NCI-H2227 (cell line): ENCODE measurements around the gene TBC1D5.
A peak's percentile ranks its signal among the peaks of the same experiment; 100 is the strongest.
"Not testable (repeated sequence)": the region's sequence is repeated elsewhere in the genome, so short reads cannot be mapped to it uniquely, and the experiment has no call there.

ENCODE experiments used
- DNase-seq: peaks from one replicate; lab custom pipeline; 2025; ENCODE audit not compliant: unreplicated experiment; lab: John Stamatoyannopoulos, UW

Gene TBC1D5

DNA sequence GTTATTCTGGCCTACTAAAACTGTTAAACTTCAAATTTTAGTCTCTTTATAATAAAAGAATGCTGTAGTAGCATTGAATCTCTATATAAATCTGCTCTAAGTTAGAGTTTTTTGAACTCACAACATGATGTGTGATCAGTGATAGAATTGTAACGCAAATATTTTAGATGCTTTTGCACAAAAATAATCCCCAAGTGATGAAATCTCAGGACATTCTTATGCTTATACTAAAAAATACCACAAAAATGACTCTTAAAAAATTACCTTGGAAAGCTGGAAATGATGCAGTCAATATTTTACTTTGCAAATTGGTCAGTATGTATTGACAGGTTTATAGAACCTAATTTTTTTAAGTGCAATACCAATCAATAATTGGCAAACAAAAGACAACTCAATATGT lies 375.3 kb downstream of the TBC1D5 start:
- DNase-seq = no peak

GRCh38 chr3:17360991-17361390 lies 381.4 kb downstream of the TBC1D5 start:
- DNase-seq = no peak

DNA sequence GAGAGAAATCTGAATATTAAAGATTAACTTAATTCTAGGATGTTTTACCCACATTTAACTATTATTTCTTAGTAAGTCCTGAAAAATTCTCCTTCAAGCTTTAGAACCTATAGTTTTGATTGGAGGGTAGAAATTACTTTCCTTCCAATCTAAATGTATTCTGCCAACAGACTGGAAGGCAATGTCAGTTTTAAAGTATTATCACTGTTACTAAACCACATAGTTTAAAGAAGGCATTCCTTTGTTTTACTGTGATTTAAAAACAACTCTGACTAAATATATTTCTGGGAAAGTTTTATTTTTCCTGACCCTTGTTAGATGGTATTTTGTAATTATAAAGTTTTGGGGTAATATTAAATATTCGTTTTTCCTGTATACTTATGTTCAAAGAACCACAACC lies 382.5 kb downstream of the TBC1D5 start:
- no peak for DNase-seq

DNA sequence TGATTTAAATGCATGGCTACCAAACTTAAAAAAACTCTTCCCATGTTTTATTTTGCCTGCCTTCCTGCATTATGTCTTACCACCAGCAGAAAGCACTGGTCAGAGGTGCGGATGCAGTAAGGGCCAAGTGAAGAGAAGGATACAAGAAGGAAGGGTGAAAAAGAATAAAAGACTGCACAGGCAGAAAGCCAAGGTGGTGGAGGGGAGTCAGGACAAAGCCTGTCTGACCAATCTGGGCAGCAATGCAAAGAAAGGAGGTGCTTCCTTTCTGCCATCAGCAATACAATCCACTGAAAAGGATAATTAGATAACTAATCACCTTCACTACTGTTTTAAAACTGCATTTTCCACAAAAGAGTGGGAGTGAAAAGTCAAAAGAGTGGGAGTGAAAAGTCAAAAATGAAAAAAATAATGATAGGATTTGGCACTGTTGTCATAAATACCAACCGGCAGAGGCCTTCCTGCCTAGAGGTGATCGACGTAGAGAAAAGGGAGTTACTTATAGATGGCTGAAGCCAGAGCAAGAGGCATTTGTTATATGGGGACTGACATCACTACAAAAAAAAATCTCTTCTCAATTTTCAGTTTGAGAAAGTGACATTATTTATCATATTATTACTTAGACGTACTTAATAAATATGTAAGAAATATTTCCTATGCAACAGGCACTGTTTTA lies 385.3 kb downstream of the TBC1D5 start:
- DNase-seq = peak; percentile 25

- DNase-seq = no peak
Observed at GRCh38 chr3:17356585-17356984, 385.8 kb downstream of the TBC1D5 start.

DNA sequence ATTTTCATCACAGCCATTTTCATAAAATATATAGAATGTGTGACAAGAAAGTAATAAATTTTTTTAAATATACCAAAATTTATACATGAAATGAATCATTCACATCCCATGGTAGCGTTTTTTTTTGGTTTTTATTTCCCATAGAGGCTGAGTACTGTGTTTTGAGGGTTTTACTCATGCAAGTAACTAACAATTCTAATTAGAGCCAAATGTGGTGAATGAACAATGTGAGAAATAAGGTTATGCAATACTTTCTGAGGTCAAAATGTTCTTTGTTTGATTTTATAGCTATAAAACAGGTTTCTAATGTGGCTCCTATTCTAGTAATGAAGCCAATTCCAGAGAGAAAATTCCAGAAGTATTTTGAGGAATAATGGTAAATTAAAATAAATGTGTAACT lies 386.8 kb downstream of the TBC1D5 start:
- no peak for DNase-seq

DNA sequence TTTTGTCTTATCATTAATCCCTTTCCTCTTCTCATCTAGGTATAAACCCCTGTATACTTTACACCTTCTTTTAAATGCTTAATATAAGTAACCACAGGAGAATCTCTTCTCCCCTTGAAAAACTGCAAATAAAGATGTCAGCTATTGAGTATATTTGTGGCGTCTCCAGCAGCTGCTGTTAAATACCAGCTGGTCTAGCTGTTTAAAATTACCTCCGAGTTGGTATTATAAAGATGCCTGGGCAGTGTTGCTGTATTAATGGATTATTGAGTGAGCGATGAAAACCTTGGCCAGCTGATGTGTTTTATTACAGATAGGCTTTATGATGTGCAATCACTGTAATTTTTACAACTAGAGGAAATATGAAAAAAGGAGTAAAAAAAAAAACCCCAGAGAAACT lies 388.1 kb downstream of the TBC1D5 start:
- no peak for DNase-seq

DNA sequence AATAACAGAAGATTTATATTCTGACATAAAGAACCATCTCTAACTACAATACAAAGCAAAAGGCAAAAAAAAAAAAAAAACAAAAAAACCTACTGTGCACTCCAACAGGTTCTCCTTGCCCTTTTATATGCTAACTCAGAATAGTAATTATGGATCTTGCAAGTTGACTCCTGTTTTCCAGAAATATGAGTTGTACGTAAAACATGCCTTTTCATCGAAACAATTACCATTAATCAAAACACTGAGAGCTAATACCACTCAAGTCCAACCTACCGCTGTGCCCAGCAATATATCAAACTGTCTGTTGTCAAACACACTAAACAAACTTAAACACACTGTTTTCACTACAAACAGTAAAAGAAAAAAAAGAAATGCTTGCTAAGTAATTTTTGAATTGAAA lies 389.8 kb downstream of the TBC1D5 start:
- DNase-seq = peak; percentile 39

DNA sequence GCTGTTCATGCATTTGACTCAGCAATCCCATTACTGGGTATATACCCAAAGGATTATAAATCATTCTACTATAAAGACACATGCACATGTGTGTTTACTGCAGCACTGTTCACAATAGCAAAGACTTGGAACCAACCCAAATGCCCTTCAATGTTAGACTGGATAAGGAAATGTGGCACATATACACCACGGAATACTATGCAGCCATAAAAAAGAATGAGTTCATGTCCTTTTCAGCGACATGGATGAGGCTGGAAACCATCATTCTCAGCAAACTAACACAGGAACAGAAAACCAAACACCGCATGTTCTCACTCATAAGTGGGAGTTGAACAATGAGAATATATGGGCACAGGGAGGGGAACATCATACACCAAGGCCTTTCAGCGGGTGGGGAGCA lies 391.2 kb downstream of the TBC1D5 start:
- not testable (repeated sequence) for DNase-seq

DNA sequence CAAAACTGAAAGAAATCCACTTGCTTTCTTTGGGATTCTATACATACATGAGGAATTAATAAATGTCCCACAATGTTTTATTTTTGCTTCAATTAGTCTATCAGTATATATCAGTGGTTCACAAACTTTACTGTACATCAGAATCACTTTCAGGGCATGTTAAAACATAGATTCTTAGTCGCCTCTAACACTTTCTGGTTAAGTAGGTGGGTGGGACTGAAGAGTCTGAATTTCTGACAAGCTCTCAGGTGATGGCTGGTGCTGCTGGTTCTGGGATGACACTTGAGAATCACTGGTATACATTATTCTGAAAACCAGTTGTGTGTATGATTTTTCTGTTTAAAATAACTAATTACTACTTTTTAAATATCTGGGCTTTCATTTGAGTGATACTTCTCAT lies 393.3 kb downstream of the TBC1D5 start:
- no peak for DNase-seq

DNA sequence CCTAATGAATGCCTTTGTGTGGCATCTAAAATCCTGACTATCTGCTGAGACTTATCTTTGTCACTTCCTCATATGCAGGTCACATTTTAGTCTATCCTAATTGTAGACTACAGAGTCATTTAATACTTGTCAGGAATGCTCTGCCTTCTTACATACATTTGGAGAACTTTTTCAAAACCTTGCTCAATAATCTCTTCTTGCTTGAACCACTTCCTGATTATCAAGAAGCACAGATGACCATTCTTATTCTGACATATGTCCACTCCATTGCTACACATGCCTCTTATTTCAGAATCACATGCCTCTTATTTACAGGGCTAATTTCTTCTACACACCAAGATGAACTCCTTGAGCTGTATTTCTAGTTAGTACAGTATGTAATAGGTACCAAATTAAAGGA lies 400.3 kb downstream of the TBC1D5 start:
- DNase-seq = no peak

DNA sequence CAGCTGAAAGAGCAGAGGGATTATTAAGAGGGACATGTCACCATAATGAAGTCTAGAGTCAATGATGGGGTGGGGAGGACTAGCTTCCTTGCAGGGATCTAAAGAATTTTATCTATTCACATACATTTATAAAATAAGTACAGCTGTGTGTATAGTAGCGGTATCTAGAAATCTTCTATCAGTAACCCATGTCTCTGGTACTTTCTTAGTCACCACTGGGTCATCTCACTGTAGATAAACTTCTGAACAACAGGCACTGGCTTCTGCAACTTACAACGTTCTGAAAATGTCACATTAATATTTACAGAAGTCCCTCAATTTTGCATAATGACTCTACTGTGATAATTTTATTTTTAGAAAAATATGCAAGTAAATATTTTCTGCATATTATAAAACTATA lies 401.7 kb downstream of the TBC1D5 start:
- DNase-seq = no peak

DNA sequence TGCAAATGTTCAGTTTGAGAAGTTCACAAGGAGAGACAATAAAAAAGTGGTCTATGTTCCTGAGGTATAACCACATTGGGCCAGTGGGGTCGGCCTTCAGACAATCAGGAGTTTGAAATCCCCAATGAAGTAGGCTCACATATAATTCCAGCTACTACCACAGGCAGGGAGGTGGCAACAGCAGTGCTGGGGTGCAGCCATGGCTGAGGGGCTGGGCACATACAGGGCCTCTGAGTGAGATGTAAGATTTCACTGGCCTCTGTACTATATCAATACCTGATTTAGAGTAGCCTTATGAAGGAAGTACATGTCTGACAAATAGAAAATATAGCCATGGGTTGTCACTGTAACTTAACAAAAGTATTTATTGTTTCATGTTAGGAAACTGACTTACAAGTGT lies 402.2 kb downstream of the TBC1D5 start:
- DNase-seq = no peak

GRCh38 chr3:17339132-17339575 lies 403.3 kb downstream of the TBC1D5 start:
- no peak for DNase-seq

- peak; percentile 18 for DNase-seq
Observed at GRCh38 chr3:17336291-17336690, 406.1 kb downstream of the TBC1D5 start.

DNA sequence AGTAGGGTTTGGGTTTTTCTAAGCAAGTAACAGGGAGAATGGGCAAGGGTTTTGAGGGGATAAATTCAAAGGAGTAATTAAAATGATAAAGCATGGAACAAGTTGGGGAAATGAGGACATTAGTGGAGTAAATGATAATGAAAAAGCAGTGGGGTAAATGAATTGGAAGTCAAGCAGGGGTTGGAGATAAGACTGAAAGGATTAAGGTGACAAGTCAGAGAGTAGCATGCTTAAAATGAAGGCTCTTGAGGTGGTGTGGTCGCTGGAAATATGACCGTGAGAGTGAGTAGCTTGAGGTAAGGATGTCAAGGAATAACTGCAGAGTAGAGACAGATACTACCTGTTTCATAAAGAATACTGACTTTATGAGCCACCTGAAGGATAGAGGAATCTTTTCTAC lies 408.5 kb downstream of the TBC1D5 start:
- DNase-seq = no peak

DNA sequence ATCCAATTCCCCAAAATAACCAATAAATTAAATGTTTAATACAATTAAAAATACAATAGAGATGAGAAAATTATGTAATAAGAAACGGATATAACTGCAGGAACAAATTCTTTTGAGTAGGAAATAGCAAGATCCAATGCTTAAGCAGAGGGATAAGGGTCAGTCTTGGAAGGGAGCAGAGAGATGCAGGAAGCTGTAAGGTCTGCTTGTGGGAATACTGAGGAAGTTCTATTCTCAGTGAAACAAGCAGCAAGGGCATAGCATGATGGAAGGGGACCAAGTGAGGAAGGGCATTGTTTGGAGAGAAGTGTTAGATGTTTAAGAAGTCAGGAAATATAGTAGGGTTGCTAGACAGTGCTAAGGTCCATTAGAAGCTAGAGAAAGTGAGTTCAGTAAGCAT lies 409.0 kb downstream of the TBC1D5 start:
- no peak for DNase-seq

DNA sequence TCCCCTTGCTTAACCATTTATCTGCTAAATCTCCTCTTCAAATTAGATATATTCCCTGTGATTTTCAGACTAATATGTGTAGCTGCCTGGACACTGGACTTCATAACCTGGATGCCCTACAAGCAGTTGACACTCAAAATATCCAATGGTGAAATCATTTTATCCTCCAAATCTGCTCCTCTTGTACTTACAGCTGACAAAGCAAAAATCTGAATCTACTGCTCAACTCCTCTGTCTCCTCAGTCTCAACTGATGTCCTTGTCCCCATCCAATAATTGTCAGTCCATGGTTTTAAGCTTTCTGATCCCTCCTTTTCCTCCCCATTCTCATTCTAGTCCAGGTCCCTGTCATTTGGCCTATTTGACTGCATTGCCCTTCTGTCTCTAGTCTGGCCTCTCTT lies 411.8 kb downstream of the TBC1D5 start:
- DNase-seq = no peak

DNA sequence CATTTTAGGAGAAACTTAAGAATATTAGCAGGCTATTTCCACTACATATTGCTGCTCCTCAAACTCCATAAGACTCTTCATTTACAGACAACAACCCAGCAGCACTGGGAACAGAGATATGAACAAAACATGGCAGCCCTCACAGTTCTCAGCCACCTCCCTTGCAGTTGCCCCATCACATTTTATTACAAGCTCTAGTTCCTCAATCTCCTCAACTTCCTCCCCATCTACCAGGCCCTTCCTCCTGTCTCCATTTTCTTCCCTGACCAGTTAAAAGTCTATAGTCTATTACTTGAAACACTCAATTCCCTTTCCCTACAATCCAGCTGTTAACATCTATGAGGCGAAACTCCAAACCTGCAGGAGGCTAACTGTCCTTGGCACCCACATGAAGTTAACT lies 412.5 kb downstream of the TBC1D5 start:
- no peak for DNase-seq

DNA sequence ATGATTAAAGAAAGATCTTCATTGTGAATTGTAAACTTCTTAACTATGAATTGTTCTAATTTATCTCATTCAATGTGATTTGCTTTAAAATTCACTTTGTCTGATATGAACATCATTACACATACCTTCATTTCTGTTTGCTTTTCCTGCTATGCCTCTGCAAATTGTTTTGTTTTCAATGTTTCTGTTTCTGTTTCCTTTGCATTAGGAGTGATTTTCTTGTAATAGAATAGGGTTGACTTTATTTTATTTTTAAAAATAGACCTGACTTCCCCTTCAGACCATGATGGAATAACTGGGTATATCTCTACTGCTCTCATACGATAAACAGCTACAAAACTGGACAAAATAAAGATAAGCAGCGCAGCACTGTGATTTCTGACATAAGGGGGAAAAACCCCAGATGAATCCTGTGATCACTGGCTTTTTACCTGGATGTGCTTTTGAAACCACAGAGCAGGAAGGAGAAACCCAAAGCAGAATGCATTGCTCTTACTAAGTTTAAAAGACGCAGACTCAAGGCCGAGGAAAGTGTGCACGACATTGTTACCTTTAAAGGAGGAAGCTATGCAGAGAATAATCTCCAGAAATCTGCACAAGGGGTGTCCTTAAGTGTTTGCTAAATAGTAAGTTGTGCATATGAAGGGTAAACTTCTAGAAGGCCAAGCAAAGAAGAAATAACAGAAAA lies 420.2 kb downstream of the TBC1D5 start:
- no peak for DNase-seq

DNA sequence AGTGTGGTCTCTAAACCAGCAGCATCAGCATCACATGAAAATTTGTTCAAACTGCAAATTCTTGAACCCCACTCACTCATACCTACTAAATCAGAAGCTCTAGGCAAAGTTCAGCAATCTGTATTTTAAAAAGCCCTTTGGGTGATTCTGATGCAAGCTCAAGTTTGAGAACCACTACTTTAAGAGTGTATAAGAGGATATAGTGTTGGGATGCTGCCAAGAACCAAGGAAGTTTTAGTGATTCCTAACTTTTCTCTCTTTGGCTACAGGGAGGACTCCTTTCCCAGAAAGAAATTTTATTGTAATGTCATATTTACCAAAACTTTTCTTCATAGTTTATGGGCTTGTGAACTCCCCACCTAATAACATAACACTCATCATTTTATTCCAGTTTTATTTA lies 422.2 kb downstream of the TBC1D5 start:
- DNase-seq = no peak

- DNase-seq = no peak
Observed at GRCh38 chr3:17315897-17316296, 426.5 kb downstream of the TBC1D5 start.

DNA sequence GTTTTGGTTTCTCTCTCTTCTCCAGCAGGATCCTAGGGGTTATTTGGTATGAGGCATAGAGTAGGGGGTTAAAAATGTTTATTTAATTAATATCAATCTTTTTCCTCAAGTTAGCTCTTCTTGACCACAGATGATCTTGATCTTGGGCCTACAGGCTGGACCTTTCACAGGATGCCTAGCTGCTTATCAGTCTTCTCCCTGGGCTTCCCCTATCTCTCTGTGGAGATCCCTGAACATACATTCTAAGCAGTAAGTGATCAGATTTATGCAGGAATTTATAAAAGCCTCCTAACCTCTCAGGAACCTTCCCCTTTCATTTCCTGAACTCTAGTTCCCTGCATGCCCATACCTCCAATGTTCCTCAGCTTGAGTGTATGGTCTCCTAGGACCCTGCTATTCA lies 428.3 kb downstream of the TBC1D5 start:
- no peak for DNase-seq
